ENCODE results near the gene ANAPC2. TPM values are rescaled to one million over a fixed set of nuclear protein-coding genes. Genes with fewer than 3 reads are reported as not detected.

ANAPC2 gene
- total RNA-seq, 4 donors from 2014 or later = 37.7 to 118 (median 78.7) TPM

GRCh38 chr9:137183980-137184595 lies 4.3 kb downstream of the ANAPC2 start:
- H3K27me3 ChIP-seq = no peaks in the 10 kb centered on the region
- H3K27ac ChIP-seq = no peak overlapping the region
- DNase-seq = no peak
- no peak overlapping the region for H3K4me3 ChIP-seq
- TF ChIP-seq POLR2A (IDR thresholded peaks at IDR 0.05) = no peak
- no peak for TF ChIP-seq CTCF (IDR thresholded peaks at IDR 0.05)
- H3K9me3 ChIP-seq = no peaks in the 10 kb centered on the region
- peaks cover 0 to 76% (median 0%) of the 10 kb centered on the region in 3 donors for H3K36me3 ChIP-seq
- H3K4me1 ChIP-seq = peaks cover 6 to 25% (median 17%) of the 10 kb centered on the region in 4 donors

GRCh38 chr9:137182836-137183235 lies 5.5 kb downstream of the ANAPC2 start:
- H3K9me3 ChIP-seq = no peaks in the 10 kb centered on the region
- H3K27ac ChIP-seq = no peak overlapping the region
- H3K4me1 ChIP-seq = peaks cover 6 to 22% (median 15%) of the 10 kb centered on the region in 4 donors
- H3K36me3 ChIP-seq = peaks cover 0 to 88% (median 0%) of the 10 kb centered on the region in 3 donors
- no peaks in the 10 kb centered on the region for H3K27me3 ChIP-seq
- TF ChIP-seq CTCF (IDR thresholded peaks at IDR 0.05) (no peak), POLR2A (IDR thresholded peaks at IDR 0.05) (no peak)
- no peak for DNase-seq
- no peak overlapping the region for H3K4me3 ChIP-seq

GRCh38 chr9:137181680-137182079 lies 6.7 kb downstream of the ANAPC2 start:
- H3K27ac ChIP-seq = no peak overlapping the region
- peaks cover 0 to 86% (median 0%) of the 10 kb centered on the region in 3 donors for H3K36me3 ChIP-seq

GRCh38 chr9:137180491-137180890 lies 7.9 kb downstream of the ANAPC2 start:
- peaks cover 0 to 77% (median 0%) of the 10 kb centered on the region in 3 donors for H3K36me3 ChIP-seq

More at GRCh38 chr9:137181680-137182079, 6.7 kb downstream of the ANAPC2 start:
- H3K4me3 ChIP-seq = no peak overlapping the region
- peaks cover 0 to 10% (median 5%) of the 10 kb centered on the region in 4 donors for H3K4me1 ChIP-seq
- H3K9me3 ChIP-seq = no peaks in the 10 kb centered on the region
- no peak for DNase-seq
- TF ChIP-seq CTCF (IDR thresholded peaks at IDR 0.05) = no peak
- no peak for TF ChIP-seq POLR2A (IDR thresholded peaks at IDR 0.05)
- no peaks in the 10 kb centered on the region for H3K27me3 ChIP-seq

GRCh38 chr9:137179761-137180160 lies 8.6 kb downstream of the ANAPC2 start:
- peaks cover 0 to 11% (median 0%) of the 10 kb centered on the region in 4 donors for H3K4me1 ChIP-seq
- H3K36me3 ChIP-seq = peaks cover 0 to 72% (median 0%) of the 10 kb centered on the region in 3 donors
- no peak for TF ChIP-seq CTCF (IDR thresholded peaks at IDR 0.05)
- TF ChIP-seq POLR2A (IDR thresholded peaks at IDR 0.05) = no peak
- H3K9me3 ChIP-seq = no peaks in the 10 kb centered on the region
- no peak overlapping the region for H3K4me3 ChIP-seq
- no peak for DNase-seq
- no peak overlapping the region for H3K27ac ChIP-seq
- no peaks in the 10 kb centered on the region for H3K27me3 ChIP-seq

More at GRCh38 chr9:137180491-137180890, 7.9 kb downstream of the ANAPC2 start:
- TF ChIP-seq POLR2A (IDR thresholded peaks at IDR 0.05) (no peak), CTCF (IDR thresholded peaks at IDR 0.05) (no peak)
- Histone ChIP-seq H3K27me3 (no peaks in the 10 kb centered on the region), H3K4me3 (no peak overlapping the region), H3K9me3 (no peaks in the 10 kb centered on the region), H3K4me1 (peaks cover 0 to 4% (median under 1%) of the 10 kb centered on the region in 4 donors), H3K27ac (no peak overlapping the region)
- no peak for DNase-seq
